H1 (cell line): ENCODE results near the gene FAM200B. TPM values are rescaled to one million over a fixed set of nuclear protein-coding genes. Genes with fewer than 3 reads are reported as not detected.

ENCODE experiments used
- CTCF ChIA-PET: fragments of 300-600 bp; sonication (Branson Sonifier 250); formaldehyde crosslinking; loops from one replicate; lab custom pipeline; 2021; ENCODE audit not compliant: partially characterized antibody; lab: Charles Lee
- POLR2A ChIA-PET: fragments of 300-600 bp; sonication (Branson Sonifier 250); formaldehyde crosslinking; loops from one replicate; lab custom pipeline; 2021; ENCODE audit warnings: inconsistent platforms; ENCODE audit not compliant: partially characterized antibody; lab: Charles Lee
- DNase-seq, 2 experiments: peaks; one replicate each; pipeline versions ENCODE4 v3.0.0 to v3.0.0-alpha.2; 2010 to 2022; ENCODE audit warnings: low spot score in 2 of 2, low read depth in 1 of 2, mixed read lengths in 1 of 2
- FAIRE-seq: peaks from 2 replicates; lab custom pipeline; 2011; peaks lifted over from hg19 to GRCh38; lab: Jason Lieb, UNC
- H2AFZ ChIP-seq: 2 replicates; pipeline ENCODE4 v1.8.1; 2012; ENCODE audit warnings: low read length, inconsistent platforms
- H2AK5ac ChIP-seq: 2 replicates; pipeline ENCODE4 v1.6.1; 2013; ENCODE audit warnings: low read depth, low read length
- H2BK120ac ChIP-seq: replicated peaks from 2 replicates; pipeline ENCODE3; 2013; ENCODE audit warnings: low read depth, low read length, inconsistent platforms
- H2BK12ac ChIP-seq: 2 replicates; pipeline ENCODE4 v1.6.1; 2013; ENCODE audit warnings: low read depth, low read length
- H2BK15ac ChIP-seq: 2 replicates; pipeline ENCODE4 v1.6.1; 2013; ENCODE audit warnings: low read length
- H2BK20ac ChIP-seq: 2 replicates; pipeline ENCODE4 v1.6.1; 2013; ENCODE audit warnings: low read length
- H2BK5ac ChIP-seq: 2 replicates; pipeline ENCODE4 v1.6.1; 2013; ENCODE audit warnings: low read depth, low read length
- H3K14ac ChIP-seq: 2 replicates; pipeline ENCODE4 v1.6.1; 2013; ENCODE audit warnings: inconsistent platforms; ENCODE audit not compliant: insufficient read length
- H3K18ac ChIP-seq: 2 replicates; pipeline ENCODE4 v1.6.1; 2013; ENCODE audit warnings: low read length; ENCODE audit errors: extremely low read depth
- H3K23ac ChIP-seq: 2 replicates; pipeline ENCODE4 v1.6.1; 2013; ENCODE audit warnings: inconsistent platforms; ENCODE audit not compliant: insufficient read length
- H3K23me2 ChIP-seq: 2 replicates; pipeline ENCODE4 v1.6.1; 2013; ENCODE audit warnings: low read depth, low read length
- H3K27ac ChIP-seq: 2 replicates; pipeline ENCODE4 v1.6.1; 2011; ENCODE audit warnings: low read depth, low read length, inconsistent platforms
- H3K27me3 ChIP-seq, 4 experiments: replicated peaks in 1 of 4; 1 replicate in 1 of 4; 2 replicates in 3 of 4; pipeline versions ENCODE4 v1.6.1 to v1.8.1; 2011 to 2013; ENCODE audit warnings: low read length in 3 of 4, mild to moderate bottlenecking in 3 of 4, inconsistent platforms in 2 of 4, mixed read lengths in 2 of 4, moderate library complexity in 1 of 4; ENCODE audit not compliant: control insufficient read depth in 3 of 4, insufficient read depth in 3 of 4; ENCODE audit errors: extremely low read depth in 1 of 4
- H3K36me3 ChIP-seq, 4 experiments: 2 replicates each; pipeline versions ENCODE4 v1.6.1 to v1.8.1; 2011 to 2013; ENCODE audit warnings: mild to moderate bottlenecking in 4 of 4, low read length in 3 of 4, moderate library complexity in 2 of 4, control low read depth in 1 of 4, inconsistent platforms in 1 of 4; ENCODE audit not compliant: insufficient read depth in 4 of 4, control insufficient read depth in 2 of 4
- H3K4ac ChIP-seq: replicated peaks from 2 replicates; pipeline ENCODE3; 2013; ENCODE audit warnings: low read length, low read depth, mixed read lengths, inconsistent platforms; ENCODE audit not compliant: insufficient read length
- H3K4me1 ChIP-seq, 4 experiments: replicated peaks in 1 of 4; 1 replicate in 1 of 4; 2 replicates in 3 of 4; pipeline versions ENCODE4 v1.6.1 to v1.8.1; 2011 to 2013; ENCODE audit warnings: low read length in 3 of 4, inconsistent platforms in 2 of 4, mixed read lengths in 1 of 4; ENCODE audit not compliant: insufficient read depth in 4 of 4, control insufficient read depth in 3 of 4
- H3K4me2 ChIP-seq, 2 experiments: 2 replicates each; pipeline versions ENCODE4 v1.6.1 to v1.8.1; 2011 to 2013; ENCODE audit warnings: low read depth in 2 of 2, low read length in 2 of 2, control low read depth in 1 of 2, inconsistent platforms in 1 of 2, mild to moderate bottlenecking in 1 of 2; ENCODE audit not compliant: insufficient read depth in 1 of 2
- H3K4me3 ChIP-seq, 4 experiments: fragments of 200-600, 300-600 bp in 1 of 4; sonication (generic), shearing (Covaris generic), sonication (Bioruptor Twin) in 1 of 4; 2 replicates each; pipeline versions ENCODE4 v1.5.1 to v1.8.1; 2011 to 2016; ENCODE audit warnings: low read length in 4 of 4, low read depth in 3 of 4, control low read depth in 2 of 4, inconsistent platforms in 2 of 4, mild to moderate bottlenecking in 2 of 4, mixed read lengths in 1 of 4, moderate library complexity in 1 of 4; ENCODE audit not compliant: insufficient read depth in 2 of 4; ENCODE audit errors: extremely low read depth in 1 of 4
- H3K56ac ChIP-seq: replicated peaks from 2 replicates; pipeline ENCODE3; 2013; ENCODE audit warnings: low read depth, mild to moderate bottlenecking, mixed read lengths, low read length, inconsistent platforms; ENCODE audit not compliant: insufficient read length
- H3K79me1 ChIP-seq: 2 replicates; pipeline ENCODE4 v1.6.1; 2013; ENCODE audit warnings: low read depth, low read length, control low read depth
- H3K79me2 ChIP-seq, 2 experiments: 2 replicates each; pipeline versions ENCODE4 v1.6.1 to v1.8.1; 2012 to 2013; ENCODE audit warnings: low read length in 2 of 2, mild to moderate bottlenecking in 2 of 2, inconsistent platforms in 1 of 2; ENCODE audit not compliant: insufficient read depth in 2 of 2, control insufficient read depth in 1 of 2
- H3K9ac ChIP-seq, 4 experiments: replicated peaks in 1 of 4; 1 replicate in 1 of 4; 2 replicates in 3 of 4; pipeline versions ENCODE4 v1.6.1 to v1.8.1; 2011 to 2013; ENCODE audit warnings: low read depth in 3 of 4, low read length in 3 of 4, control low read depth in 2 of 4, mild to moderate bottlenecking in 2 of 4, moderate library complexity in 2 of 4, inconsistent platforms in 1 of 4; ENCODE audit errors: extremely low read depth in 1 of 4
- H3K9me3 ChIP-seq, 2 experiments: 2 replicates each; pipeline versions ENCODE4 v1.6.1 to v1.8.1; 2012 to 2013; ENCODE audit warnings: mild to moderate bottlenecking in 2 of 2, moderate library complexity in 2 of 2, control low read depth in 1 of 2, inconsistent platforms in 1 of 2, low read depth in 1 of 2, low read length in 1 of 2, mixed read lengths in 1 of 2; ENCODE audit not compliant: insufficient read depth in 2 of 2
- H4K20me1 ChIP-seq, 2 experiments: replicated peaks in 1 of 2; 2 replicates each; pipeline versions ENCODE3 to v1.8.1; 2011 to 2013; ENCODE audit warnings: inconsistent platforms in 2 of 2, low read length in 2 of 2, mild to moderate bottlenecking in 1 of 2; ENCODE audit not compliant: insufficient read depth in 2 of 2, control insufficient read depth in 1 of 2
- H4K5ac ChIP-seq: 2 replicates; pipeline ENCODE4 v1.6.1; 2013; ENCODE audit warnings: low read length, low read depth, mixed read lengths, inconsistent platforms; ENCODE audit not compliant: insufficient read length
- H4K8ac ChIP-seq: 2 replicates; pipeline ENCODE4 v1.8.0; 2013; ENCODE audit warnings: mild to moderate bottlenecking, moderate library complexity, low read length, inconsistent platforms; ENCODE audit not compliant: insufficient read depth; ENCODE audit errors: extremely low read depth
- H4K91ac ChIP-seq: replicated peaks from 2 replicates; pipeline ENCODE3; 2013; ENCODE audit warnings: low read length, mixed read lengths, inconsistent platforms; ENCODE audit not compliant: insufficient read length
- FOSL1 ChIP-seq: IDR thresholded peaks from 2 replicates; pipeline ENCODE4 v1.6.1; 2011; ENCODE audit warnings: mild to moderate bottlenecking, low read depth, low read length, moderate library complexity; ENCODE audit not compliant: insufficient read depth
- POLR2AphosphoS5 ChIP-seq: IDR thresholded peaks from 2 replicates; pipeline ENCODE4 v1.6.1; 2011; ENCODE audit warnings: low read depth, low read length
- RFX5 ChIP-seq: IDR thresholded peaks from 2 replicates; pipeline ENCODE4 v1.6.1; 2011; ENCODE audit warnings: low read depth, low read length, improper control_type of control experiment, borderline replicate concordance
- SIX5 ChIP-seq: IDR thresholded peaks from 2 replicates; pipeline ENCODE4 v1.6.1; 2011; ENCODE audit warnings: mild to moderate bottlenecking, low read depth, low read length
- SRF ChIP-seq: IDR thresholded peaks from 2 replicates; pipeline ENCODE4 v1.6.1; 2011; ENCODE audit warnings: mild to moderate bottlenecking, low read depth, low read length, moderate library complexity
- WGBS, 2 experiments: shearing (Covaris generic) in 1 of 2; methylation state at CpG; one replicate each; pipeline versions ENCODE4 v1.1.6 to v1.1.7; 2013 to 2015; ENCODE audit warnings: low lambda C conversion rate in 2 of 2, mixed read lengths in 2 of 2, inconsistent platforms in 1 of 2, low coverage in 1 of 2, missing lambda C conversion rate in 1 of 2; ENCODE audit not compliant: insufficient replicate concordance in 2 of 2, insufficient coverage in 1 of 2, insufficient read length in 1 of 2; ENCODE audit errors: extremely low coverage in 1 of 2, missing lambda C conversion rate in 1 of 2; 5-methylcytosine and 5-hydroxymethylcytosine counted together
- polyA plus RNA-seq, 7 experiments: library from polyadenylated mRNA; depleted of rRNA in 3 of 7; stranded (reverse) in 5 of 7; unstranded in 2 of 7; fragments of >200 nt in 5 of 7; fragments of 200-250 nt in 2 of 7; gene quantifications; 1 replicate in 5 of 7; 2 replicates in 1 of 7; 4 replicates in 1 of 7; pipeline versions ENCODE4 v1.2.1 to v1.2.3, GENCODE V29; 2011 to 2013; ENCODE audit warnings: missing spikeins in 2 of 7, mixed read lengths in 2 of 7
- total RNA-seq: library from RNA; stranded (reverse); fragmentation: NEBNext Ultra II Directional; extraction: Animal tissue kit (Norgen Biotek cat#: 25700); gene quantifications from 2 replicates; pipeline ENCODE4 v1.2.1, GENCODE V29; 2021

Gene FAM200B
- total and polyA plus RNA-seq, 2 of the 8 experiments (the other 6 are each of a cell fraction or from before 2014, with no cell fraction given): 10.7 to 23.7 TPM

DNA sequence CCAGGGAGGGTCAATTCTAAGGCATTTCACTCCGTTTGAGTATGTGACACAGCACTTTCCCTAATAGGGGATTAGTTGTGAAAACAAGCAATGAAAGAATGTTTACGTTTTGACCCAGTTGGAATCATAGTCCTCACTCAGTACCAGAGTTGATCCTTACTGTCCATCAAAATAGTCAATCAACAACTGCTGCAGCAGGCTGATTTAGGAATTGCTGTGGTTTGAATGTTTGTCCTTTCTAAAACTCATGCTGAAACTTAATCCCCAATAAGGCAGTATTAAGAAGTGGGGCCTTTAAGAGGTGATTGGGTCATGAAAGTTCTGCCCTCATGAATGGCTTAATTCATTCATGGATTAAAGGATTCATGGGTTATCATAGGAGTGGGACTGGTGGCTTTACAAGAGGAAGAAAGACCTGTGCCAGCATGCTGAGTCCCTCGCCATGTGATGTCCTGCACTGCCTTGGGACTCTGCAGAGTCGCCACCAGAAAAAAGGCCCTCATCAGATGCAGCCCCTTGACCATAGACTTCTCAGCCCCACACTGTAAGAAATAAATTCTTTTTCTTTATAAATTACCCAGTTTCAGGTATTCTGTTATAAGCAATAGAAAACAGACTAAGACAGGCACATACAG lies 23.4 kb upstream of the FAM200B start:
- peaks cover 0 to 11% of the 10 kb centered on the region in 2 experiments; a peak in 2 of 4 replicates for H3K79me2 ChIP-seq
- H2AK5ac ChIP-seq: no peak overlapping the region
- no peak overlapping the region for H3K18ac ChIP-seq
- peaks cover 2 to 8% (median 4%) of the 10 kb centered on the region in 4 experiments; a peak in 5 of 7 replicates for H3K4me1 ChIP-seq
- no peak overlapping the region for H3K4me2 ChIP-seq
- DNase-seq: no peak
- no peak overlapping the region for H3K56ac ChIP-seq
- no peak overlapping the region for H4K91ac ChIP-seq
- no peak for FAIRE-seq
- no peak overlapping the region; a peak in 1 of 7 replicates for H3K9ac ChIP-seq
- no peak overlapping the region for H3K23ac ChIP-seq
- no peak overlapping the region for H2BK120ac ChIP-seq
- no peaks in the 10 kb centered on the region for H3K79me1 ChIP-seq
- no peaks in the 10 kb centered on the region for H3K27me3 ChIP-seq
- CTCF ChIA-PET: interaction anchor here (0.5 kb wide), 1 partner anchor 217 kb away, joined by 4 read pairs; no protein-coding TSS in a partner anchor
- H3K9me3 ChIP-seq: no peaks in the 10 kb centered on the region
- TF ChIP-seq SIX5: no peak
- no peak for TF ChIP-seq SRF
- no peak for TF ChIP-seq RFX5
- TF ChIP-seq POLR2AphosphoS5: no peak
- no peak for TF ChIP-seq FOSL1
- POLR2A ChIA-PET: interaction anchor here (0.8 kb wide), 1 partner anchor 19 kb away, joined by 3 read pairs; no protein-coding TSS in a partner anchor
- H2BK12ac ChIP-seq: no peak overlapping the region
- no peak overlapping the region for H3K4ac ChIP-seq
- H4K20me1 ChIP-seq: no peaks in the 10 kb centered on the region
- H4K5ac ChIP-seq: no peak overlapping the region
- no peak overlapping the region for H3K4me3 ChIP-seq
- peaks cover 0 to 3% (median 0%) of the 10 kb centered on the region in 4 experiments; a peak in 1 of 8 replicates for H3K36me3 ChIP-seq
- peaks cover 7% of the 10 kb centered on the region for H3K23me2 ChIP-seq
- no peak overlapping the region for H2BK15ac ChIP-seq
- H2BK5ac ChIP-seq: no peak overlapping the region
- H3K14ac ChIP-seq: no peak overlapping the region
- no peak overlapping the region for H2BK20ac ChIP-seq
- H4K8ac ChIP-seq: no peak overlapping the region
- 91% methylated on average over 4 of the region's 4 CpGs; no CpG with 5 or more reads in 1 of the 2 experiments for WGBS, 2 experiments
- H3K27ac ChIP-seq: no peak overlapping the region
- H2AFZ ChIP-seq: no peak overlapping the region
